ENCODE results near the gene BMP6. TPM values are rescaled to one million over a fixed set of nuclear protein-coding genes. Genes with fewer than 3 reads are reported as not detected.

BMP6 gene
- total RNA-seq, 1 experiment from 2014 or later, result 0.28 TPM

DNA sequence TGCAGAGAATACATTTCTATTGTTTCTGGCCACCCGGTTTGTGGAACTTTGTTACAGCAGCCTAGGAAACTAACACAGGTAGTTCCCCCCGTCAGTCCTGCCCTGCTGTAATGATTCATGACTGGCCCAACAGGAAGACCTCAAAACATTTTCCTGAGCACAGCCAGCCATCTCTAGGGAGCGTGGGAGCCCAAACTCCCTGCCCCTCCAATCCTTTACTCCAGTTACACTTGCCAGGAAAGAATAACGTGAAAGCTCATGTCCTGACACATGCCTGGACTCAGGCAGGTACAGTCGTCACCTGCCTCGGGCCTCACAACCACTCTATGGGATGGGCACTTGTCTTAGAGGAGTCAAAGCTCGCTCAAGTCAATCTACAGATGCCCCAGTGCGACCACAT lies 176.3 kb downstream of the BMP6 start:
- H3K27me3 Mint-ChIP-seq (ENCODE audit: low read depth), result no peaks in the 10 kb centered on the region

More for the DNA sequence above, 176.3 kb downstream of the BMP6 start:
- H3K14ac ChIP-seq (ENCODE audit: insufficient read depth, low read length), result no peak overlapping the region
- DNase-seq, result no peak
- H3K18ac ChIP-seq (ENCODE audit: insufficient read length, low read depth, low read length), result no peak overlapping the region
- H2AK5ac ChIP-seq (ENCODE audit: insufficient read length, low read length), result no peak overlapping the region
- H3K79me1 ChIP-seq (ENCODE audit: insufficient read depth, low read depth, low read length, poor library complexity, severe bottlenecking), result no peaks in the 10 kb centered on the region
- no CpG with 5 or more reads among the region's 8 CpGs for WGBS (ENCODE audit: extremely low coverage, insufficient read length, low lambda C conversion rate)
- no peak overlapping the region for H4K91ac ChIP-seq (ENCODE audit: insufficient read length, low read depth, low read length)
- H2AFZ ChIP-seq (ENCODE audit: low read length), result no peak overlapping the region
- no peaks in the 10 kb centered on the region for H3K4me1 ChIP-seq (ENCODE audit: insufficient read depth, low read length)
- H3K56ac ChIP-seq (ENCODE audit: insufficient read length, low read depth, low read length), result no peak overlapping the region
- H3T11ph ChIP-seq (ENCODE audit: low read length), result no peak overlapping the region
- no peaks in the 10 kb centered on the region for H3K27me3 ChIP-seq (ENCODE audit: insufficient read depth, low read length)
- peaks cover 8% of the 10 kb centered on the region; the same call in 1 of the 2 replicates for H3K79me2 ChIP-seq (ENCODE audit: insufficient read depth, low read length)
- no peak overlapping the region for H3K23ac ChIP-seq (ENCODE audit: insufficient read length, low read depth, low read length)
- Mint-ChIP-seq H3K4me1 (no peaks in the 10 kb centered on the region), H3K27ac (no peak overlapping the region), H3K9me3 (no peaks in the 10 kb centered on the region), H3K4me3 (no peak overlapping the region), H3K36me3 (ENCODE audit: insufficient read depth in 1 of 3, low read depth in 3 of 3) (peaks cover 47 to 78% (median 75%) of the 10 kb centered on the region in 3 experiments; a peak in 6 of 7 replicates)
- no peaks in the 10 kb centered on the region for H3K9me3 ChIP-seq (ENCODE audit: control insufficient read depth, low read depth, low read length)
- H4K20me1 ChIP-seq (ENCODE audit: control insufficient read depth, insufficient read depth, insufficient read length), result no peaks in the 10 kb centered on the region
- TF ChIP-seq, protein P1, sequence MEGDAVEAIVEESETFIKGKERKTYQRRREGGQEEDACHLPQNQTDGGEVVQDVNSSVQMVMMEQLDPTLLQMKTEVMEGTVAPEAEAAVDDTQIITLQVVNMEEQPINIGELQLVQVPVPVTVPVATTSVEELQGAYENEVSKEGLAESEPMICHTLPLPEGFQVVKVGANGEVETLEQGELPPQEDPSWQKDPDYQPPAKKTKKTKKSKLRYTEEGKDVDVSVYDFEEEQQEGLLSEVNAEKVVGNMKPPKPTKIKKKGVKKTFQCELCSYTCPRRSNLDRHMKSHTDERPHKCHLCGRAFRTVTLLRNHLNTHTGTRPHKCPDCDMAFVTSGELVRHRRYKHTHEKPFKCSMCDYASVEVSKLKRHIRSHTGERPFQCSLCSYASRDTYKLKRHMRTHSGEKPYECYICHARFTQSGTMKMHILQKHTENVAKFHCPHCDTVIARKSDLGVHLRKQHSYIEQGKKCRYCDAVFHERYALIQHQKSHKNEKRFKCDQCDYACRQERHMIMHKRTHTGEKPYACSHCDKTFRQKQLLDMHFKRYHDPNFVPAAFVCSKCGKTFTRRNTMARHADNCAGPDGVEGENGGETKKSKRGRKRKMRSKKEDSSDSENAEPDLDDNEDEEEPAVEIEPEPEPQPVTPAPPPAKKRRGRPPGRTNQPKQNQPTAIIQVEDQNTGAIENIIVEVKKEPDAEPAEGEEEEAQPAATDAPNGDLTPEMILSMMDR (conservative IDR thresholded peaks at IDR 0.05), result no peak
- no peak overlapping the region for H2BK5ac ChIP-seq (ENCODE audit: insufficient read length, low read length)
- H2BK20ac ChIP-seq (ENCODE audit: low read depth, low read length, poor library complexity, severe bottlenecking), result no peak overlapping the region
- no peak overlapping the region for H4K8ac ChIP-seq (replicated peaks; ENCODE audit: insufficient read length, low read depth, low read length)
- H3K23me2 ChIP-seq (ENCODE audit: insufficient read length, low read depth, low read length, poor library complexity, severe bottlenecking), result no peaks in the 10 kb centered on the region
- no peak overlapping the region for H3K9ac ChIP-seq (ENCODE audit: extremely low read depth, insufficient read length, low read length)
- H3K27ac ChIP-seq (ENCODE audit: insufficient read length, low read depth, low read length), result no peak overlapping the region
- H2BK15ac ChIP-seq (ENCODE audit: low read depth, low read length), result no peak overlapping the region
- no peak overlapping the region for H2BK12ac ChIP-seq (ENCODE audit: insufficient read length, low read depth, low read length)
- H2BK120ac ChIP-seq (ENCODE audit: low read depth, low read length, poor library complexity, severe bottlenecking), result no peak overlapping the region
- no peak overlapping the region for H4K5ac ChIP-seq (ENCODE audit: insufficient read length, low read depth, low read length)
- no peak overlapping the region for H3K4me2 ChIP-seq (ENCODE audit: insufficient read depth, insufficient read length, low read length)
- H3K4ac ChIP-seq (ENCODE audit: low read depth, low read length), result no peak overlapping the region
